Pancreas (tissue), 10 donors: ENCODE measurements around the gene DLGAP4. TPM values are rescaled to one million over a fixed set of nuclear protein-coding genes. Genes with fewer than 3 reads are reported as not detected.

ENCODE experiments used
- ATAC-seq, 4 donors: fragments of 200-7000 bp; cut with Tn5 transposase; one replicate each; pipeline versions ENCODE4 v1.8.0 to v1.9.1; 2020; ENCODE audit warnings: mild to moderate bottlenecking in 4 of 4, moderate library complexity in 4 of 4
- DNase-seq, 6 donors: peaks; one replicate each; pipeline ENCODE4 v3.0.0-alpha.2; 2020
- FAIRE-seq: peaks from 2 replicates; lab custom pipeline; 2012; peaks lifted over from hg19 to GRCh38; lab: Jason Lieb, UNC
- H3K27ac ChIP-seq, 4 donors: fragments of 200-600 bp; sonication (generic); 1 replicate in 3 of 4; 2 replicates in 1 of 4; pipeline versions ENCODE4 v1.5.0 to v1.8.0; 2020
- H3K27me3 ChIP-seq, 4 donors: fragments of 200-600 bp; one replicate each; pipeline ENCODE4 v1.8.0; 2021
- H3K36me3 ChIP-seq, 3 donors: fragments of 200-600 bp; sonication (generic) in 1 of 3; one replicate each; pipeline versions ENCODE4 v1.5.0 to v1.8.0; 2020 to 2021
- H3K4me1 ChIP-seq, 3 donors: fragments of 200-600 bp; one replicate each; pipeline ENCODE4 v1.8.0; 2021
- H3K4me3 ChIP-seq, 4 donors: fragments of 200-600 bp; sonication (generic) in 2 of 4; one replicate each; pipeline versions ENCODE4 v1.5.0 to v1.8.0; 2020 to 2021
- H3K9me3 ChIP-seq, 4 donors: fragments of 200-600 bp; one replicate each; pipeline ENCODE4 v1.8.0; 2021
- WGBS, 2 donors: extraction: QIAGEN DNeasy Blood & Tissue Kit; methylation state at CpG; one replicate each; pipeline ENCODE4 v1.1.7; 2013; 5-methylcytosine and 5-hydroxymethylcytosine counted together
- intact Hi-C, 3 donors: fragments of 100-400 bp; cut with DNase I; formaldehyde crosslinking; loops; one replicate each; pipeline versions ENCODE4 v1.11.1 to v1.14.2; 2022
- polyA plus RNA-seq, 2 donors: library from polyadenylated mRNA; stranded (reverse); fragments of 200-250 nt; gene quantifications; one replicate each; pipeline ENCODE4 v1.2.3, GENCODE V29; 2013
- total RNA-seq, 6 donors: library from RNA; stranded (reverse); fragmentation: NEBNext Ultra II Directional in 4 of 6; extraction: Animal tissue kit (Norgen Biotek cat#: 25700) in 4 of 6; gene quantifications; one replicate each; pipeline versions ENCODE4 v1.2.1 to v1.2.4, GENCODE V29; 2021 to 2023
- TF ChIP-seq, protein P1 (sequence below), 4 donors: fragments of 200-600 bp; sonication (generic) in 3 of 4; IDR thresholded peaks; one replicate each; pipeline versions ENCODE4 v1.5.0 to v1.8.0; 2021; ENCODE audit warnings: antibody characterized with exemption in 4 of 4
- donor health status: healthy with polysubstance abuse.
- donor health status: DM: no; HTN: no; CAD: no; lungs with moderate emphysema.
- donor health status: DM: no; HTN: no; CAD: no.
- donor health status: control.
- donor health status: control.
- donor health status: Bipolar disorder and iron deficiency.
- donor health status: DM: yes; HTN: yes; CAD: no.
- donor health status: DM: no; HTN: no; CAD: no.
- donor health status: DM: no; HTN: no; CAD: no.
- donor health status: DM: yes; HTN: yes; CAD: no.

The DLGAP4 gene
- total and polyA plus RNA-seq, 8 donors: 28.6 to 49.5 (median 42.6) TPM

DNA sequence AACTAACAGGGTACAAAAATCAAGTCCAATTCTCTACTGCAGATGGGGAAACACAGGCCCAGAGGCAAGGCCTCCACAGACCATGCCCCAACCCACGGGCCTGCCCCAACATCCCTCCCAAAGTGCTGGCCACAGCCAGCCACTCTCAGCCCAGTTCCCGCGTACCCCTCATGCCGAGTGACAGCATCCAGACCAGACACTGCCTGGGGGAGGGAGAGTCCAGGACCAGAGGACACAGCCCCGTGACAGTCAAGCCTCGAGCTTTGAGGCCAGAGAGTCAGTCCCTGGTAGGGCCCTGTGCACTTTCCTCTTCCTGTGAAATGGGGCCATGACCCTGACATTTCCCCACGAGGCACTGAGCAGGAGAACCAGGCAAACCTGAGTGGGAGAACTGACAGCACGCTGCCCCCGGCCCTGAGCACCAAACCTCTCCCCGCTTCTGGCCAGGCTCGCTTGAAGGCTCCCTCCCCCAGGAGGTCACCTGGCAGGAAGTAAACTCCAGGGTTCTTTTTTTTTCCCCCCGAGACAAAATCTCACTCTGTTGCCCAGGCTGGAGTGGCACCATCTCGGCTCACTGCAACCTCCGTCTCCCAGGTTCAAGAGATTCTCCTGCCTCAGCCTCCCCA, 240.1 kb downstream of the DLGAP4 start:
- no peak for FAIRE-seq
- TF ChIP-seq, protein P1, sequence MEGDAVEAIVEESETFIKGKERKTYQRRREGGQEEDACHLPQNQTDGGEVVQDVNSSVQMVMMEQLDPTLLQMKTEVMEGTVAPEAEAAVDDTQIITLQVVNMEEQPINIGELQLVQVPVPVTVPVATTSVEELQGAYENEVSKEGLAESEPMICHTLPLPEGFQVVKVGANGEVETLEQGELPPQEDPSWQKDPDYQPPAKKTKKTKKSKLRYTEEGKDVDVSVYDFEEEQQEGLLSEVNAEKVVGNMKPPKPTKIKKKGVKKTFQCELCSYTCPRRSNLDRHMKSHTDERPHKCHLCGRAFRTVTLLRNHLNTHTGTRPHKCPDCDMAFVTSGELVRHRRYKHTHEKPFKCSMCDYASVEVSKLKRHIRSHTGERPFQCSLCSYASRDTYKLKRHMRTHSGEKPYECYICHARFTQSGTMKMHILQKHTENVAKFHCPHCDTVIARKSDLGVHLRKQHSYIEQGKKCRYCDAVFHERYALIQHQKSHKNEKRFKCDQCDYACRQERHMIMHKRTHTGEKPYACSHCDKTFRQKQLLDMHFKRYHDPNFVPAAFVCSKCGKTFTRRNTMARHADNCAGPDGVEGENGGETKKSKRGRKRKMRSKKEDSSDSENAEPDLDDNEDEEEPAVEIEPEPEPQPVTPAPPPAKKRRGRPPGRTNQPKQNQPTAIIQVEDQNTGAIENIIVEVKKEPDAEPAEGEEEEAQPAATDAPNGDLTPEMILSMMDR (IDR thresholded peaks at IDR 0.05): no peak

DNA sequence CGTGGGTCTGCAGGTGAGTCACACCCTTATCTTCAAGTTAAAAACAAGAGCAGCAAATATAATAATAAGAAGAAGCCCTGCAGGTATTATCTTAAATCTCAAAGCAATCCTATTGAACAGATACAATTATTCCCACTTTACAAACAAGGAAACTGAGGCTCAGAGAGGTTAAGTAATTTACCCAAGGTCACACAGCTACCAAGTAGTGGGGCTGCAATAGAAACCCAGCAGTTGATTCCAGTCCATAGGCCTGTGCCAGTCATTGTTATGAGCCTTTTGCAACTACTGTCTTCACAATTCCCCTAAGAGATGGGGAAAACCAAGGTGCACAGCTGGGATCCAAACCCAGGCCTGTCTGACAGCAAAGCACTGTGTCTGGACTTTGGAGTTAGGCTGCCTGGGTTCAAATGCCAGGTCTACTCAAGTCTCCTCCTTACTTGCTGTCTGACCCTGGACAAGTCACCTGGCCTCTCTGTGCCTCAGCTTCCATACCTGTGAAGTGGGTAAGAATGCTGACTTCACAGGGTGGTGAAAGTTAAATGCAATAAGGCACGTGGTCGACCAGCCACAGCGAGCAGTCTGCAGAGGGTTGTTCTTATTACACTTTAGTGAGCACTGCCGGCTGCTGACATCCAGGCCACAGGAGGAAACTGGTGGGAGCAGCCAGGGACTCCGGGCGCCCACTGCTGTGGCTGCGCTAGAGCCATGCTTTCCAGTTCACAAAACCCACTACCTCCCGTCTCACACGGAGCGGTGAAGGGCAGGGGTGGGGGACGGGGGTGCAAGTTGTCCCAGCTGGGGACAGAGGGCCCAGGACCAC, 241.3 kb downstream of the DLGAP4 start:
- TF ChIP-seq, protein P1 (IDR thresholded peaks at IDR 0.05): no peak

More for the DNA sequence above, 240.1 kb downstream of the DLGAP4 start:
- ATAC-seq (no peak), DNase-seq (peak in 1 of 6 donors; percentile 33)
- WGBS, 2 donors: 82 to 86% methylated on average over 14 of the region's 14 CpGs
- Histone ChIP-seq H3K4me1 (no peaks in the 10 kb centered on the region), H3K27me3 (no peaks in the 10 kb centered on the region), H3K4me3 (no peak overlapping the region), H3K27ac (no peak overlapping the region), H3K36me3 (no peaks in the 10 kb centered on the region), H3K9me3 (no peaks in the 10 kb centered on the region)
- intact Hi-C loops: no loop called here

DNA sequence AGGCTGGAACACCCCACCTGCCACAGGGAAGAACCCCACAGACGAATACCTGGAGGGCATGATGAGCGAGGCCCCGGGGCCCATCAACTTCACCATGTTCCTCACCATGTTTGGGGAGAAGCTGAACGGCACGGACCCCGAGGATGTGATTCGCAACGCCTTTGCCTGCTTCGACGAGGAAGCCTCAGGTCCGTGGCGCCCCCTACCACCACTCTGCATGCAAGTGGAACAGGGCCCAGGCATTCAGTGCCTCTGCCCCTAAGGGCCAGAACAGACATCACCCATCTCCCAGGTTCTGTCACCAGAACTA, 241.8 kb downstream of the DLGAP4 start:
- peak in 1 of 6 donors; percentile 61 for DNase-seq

More for the DNA sequence above, 241.3 kb downstream of the DLGAP4 start:
- H3K27me3 ChIP-seq: no peaks in the 10 kb centered on the region
- H3K4me1 ChIP-seq: no peaks in the 10 kb centered on the region
- H3K36me3 ChIP-seq: no peaks in the 10 kb centered on the region
- no peak overlapping the region for H3K27ac ChIP-seq
- no peak for FAIRE-seq
- H3K4me3 ChIP-seq: no peak overlapping the region
- H3K9me3 ChIP-seq: no peaks in the 10 kb centered on the region
- ATAC-seq: no peak
- 78% methylated on average over 12 of the region's 12 CpGs for WGBS, 2 donors
- intact Hi-C loops: no loop called here
- no peak for DNase-seq

DNA sequence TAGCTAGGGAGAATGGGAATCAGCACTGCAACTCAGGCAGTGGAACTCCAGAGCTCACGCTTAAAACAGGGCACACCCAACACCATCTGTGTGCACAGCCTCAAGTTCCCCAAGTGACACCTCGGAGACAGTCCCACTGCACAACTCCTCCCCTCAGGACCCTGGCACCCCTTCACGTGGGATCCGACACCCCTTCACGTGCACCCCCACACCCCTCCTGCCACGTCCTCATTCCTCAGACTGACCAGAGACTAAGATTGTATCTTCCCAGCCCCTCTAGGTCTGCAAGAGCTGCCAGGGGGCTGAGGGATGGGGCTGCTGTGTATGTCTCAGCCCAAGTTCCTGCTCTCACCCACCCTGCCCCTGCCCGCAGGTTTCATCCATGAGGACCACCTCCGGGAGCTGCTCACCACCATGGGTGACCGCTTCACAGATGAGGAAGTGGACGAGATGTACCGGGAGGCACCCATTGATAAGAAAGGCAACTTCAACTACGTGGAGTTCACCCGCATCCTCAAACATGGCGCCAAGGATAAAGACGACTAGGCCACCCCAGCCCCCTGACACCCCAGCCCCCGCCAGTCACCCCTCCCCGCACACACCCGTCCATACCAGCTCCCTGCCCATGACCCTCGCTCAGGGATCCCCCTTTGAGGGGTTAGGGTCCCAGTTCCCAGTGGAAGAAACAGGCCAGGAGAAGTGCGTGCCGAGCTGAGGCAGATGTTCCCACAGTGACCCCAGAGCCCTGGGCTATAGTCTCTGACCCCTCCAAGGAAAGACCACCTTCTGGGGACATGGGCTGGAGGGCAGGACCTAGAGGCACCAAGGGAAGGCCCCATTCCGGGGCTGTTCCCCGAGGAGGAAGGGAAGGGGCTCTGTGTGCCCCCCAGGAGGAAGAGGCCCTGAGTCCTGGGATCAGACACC, 242.8 kb downstream of the DLGAP4 start:
- 83 to 88% methylated on average over 21 to 23 of the region's 23 CpGs for WGBS, 2 donors
- intact Hi-C loops: no loop called here
- no peak overlapping the region for H3K27ac ChIP-seq
- H3K4me1 ChIP-seq: no peaks in the 10 kb centered on the region
- TF ChIP-seq, protein P1 (IDR thresholded peaks at IDR 0.05): no peak
- ATAC-seq (no peak), FAIRE-seq (no peak), DNase-seq (peak in 1 of 6 donors; percentile 27)
- H3K27me3 ChIP-seq: no peaks in the 10 kb centered on the region
- no peaks in the 10 kb centered on the region for H3K9me3 ChIP-seq
- H3K36me3 ChIP-seq: no peaks in the 10 kb centered on the region
- no peak overlapping the region for H3K4me3 ChIP-seq

More for the DNA sequence above, 241.8 kb downstream of the DLGAP4 start:
- no peak overlapping the region for H3K4me3 ChIP-seq
- no peaks in the 10 kb centered on the region for H3K36me3 ChIP-seq
- no peak for ATAC-seq
- TF ChIP-seq, protein P1 (IDR thresholded peaks at IDR 0.05): no peak
- no peak overlapping the region for H3K27ac ChIP-seq
- no peaks in the 10 kb centered on the region for H3K27me3 ChIP-seq
- no peaks in the 10 kb centered on the region for H3K9me3 ChIP-seq
- 63 to 73% methylated on average over 12 of the region's 12 CpGs for WGBS, 2 donors
- FAIRE-seq: no peak
- H3K4me1 ChIP-seq: no peaks in the 10 kb centered on the region
- intact Hi-C loops: no loop called here
